HEK293 (cell line): ENCODE measurements around the gene LRRC8C.

ENCODE experiments used
- CTCF ChIA-PET: fragments of 350-600 bp; formaldehyde crosslinking; extraction: SDS; loops from one replicate; lab custom pipeline; 2021; ENCODE audit warnings: antibody characterized with exemption; lab: Yijun Ruan, JAX
- POLR2A ChIA-PET: fragments of 300-600 bp; formaldehyde crosslinking; extraction: SDS; loops from one replicate; lab custom pipeline; 2020; ENCODE audit warnings: antibody characterized with exemption, inconsistent platforms; lab: Yijun Ruan, JAX
- H3K27ac ChIP-seq: fragments of 200-500 bp; sonication (Bioruptor generic); 2 replicates; pipeline ENCODE4 v1.5.1; 2014; ENCODE audit warnings: low read depth, low read length, control low read depth, inconsistent platforms; ENCODE audit errors: extremely low read depth
- H3K36me3 ChIP-seq, 2 experiments: fragments of 200-500 bp in 1 of 2; sonication (Bioruptor generic) in 1 of 2; 1 replicate in 1 of 2; 2 replicates in 1 of 2; pipeline ENCODE4 v1.5.1; 2014 to 2017; ENCODE audit warnings: inconsistent platforms in 2 of 2, low read length in 2 of 2; ENCODE audit not compliant: control insufficient read depth in 2 of 2, insufficient read depth in 1 of 2
- H3K4me1 ChIP-seq: fragments of 200-500 bp; sonication (Bioruptor generic); 2 replicates; pipeline ENCODE4 v1.5.1; 2014; ENCODE audit warnings: mild to moderate bottlenecking, low read length, inconsistent platforms; ENCODE audit not compliant: control insufficient read depth, insufficient read depth
- H3K4me3 ChIP-seq: 2 replicates; pipeline ENCODE4 v1.5.1; 2011; ENCODE audit warnings: low read depth, mild to moderate bottlenecking, control low read depth, low read length, moderate library complexity
- H3K9me3 ChIP-seq: fragments of 200-500 bp; sonication (Bioruptor generic); 2 replicates; pipeline ENCODE4 v1.5.1; 2014; ENCODE audit warnings: low read depth, low read length, inconsistent platforms; ENCODE audit not compliant: control insufficient read depth, insufficient read depth
- BCL11A ChIP-seq: fragments of 450-650 bp; formaldehyde crosslinking; IDR thresholded peaks from 2 replicates; pipeline ENCODE4 v1.5.1; 2016; ENCODE audit warnings: low read depth, missing biosample characterization, missing genetic modification characterization
- BCL11B ChIP-seq: fragments of 450-650 bp; formaldehyde crosslinking; IDR thresholded peaks from 2 replicates; pipeline ENCODE4 v1.5.1; 2016; ENCODE audit warnings: low read depth, missing biosample characterization, missing genetic modification characterization
- RBAK ChIP-seq: fragments of 450-650 bp; formaldehyde crosslinking; IDR thresholded peaks from 2 replicates; pipeline ENCODE4 v1.5.1; 2016; ENCODE audit warnings: missing biosample characterization, missing genetic modification characterization
- ZBTB17 ChIP-seq: fragments of 450-650 bp; formaldehyde crosslinking; IDR thresholded peaks from 2 replicates; pipeline ENCODE4 v1.5.1; 2016; ENCODE audit warnings: missing biosample characterization, missing genetic modification characterization
- ZNF114 ChIP-seq: fragments of 450-650 bp; formaldehyde crosslinking; IDR thresholded peaks from 2 replicates; pipeline ENCODE4 v1.5.0; 2017; ENCODE audit warnings: missing biosample characterization, missing genetic modification characterization
- ZNF214 ChIP-seq: fragments of 450-650 bp; formaldehyde crosslinking; IDR thresholded peaks from 2 replicates; pipeline ENCODE4 v1.5.1; 2017; ENCODE audit warnings: missing biosample characterization, mild to moderate bottlenecking, missing genetic modification characterization, borderline replicate concordance
- ZNF24 ChIP-seq: fragments of 450-650 bp; formaldehyde crosslinking; IDR thresholded peaks from 2 replicates; pipeline ENCODE4 v1.5.1; 2016; ENCODE audit warnings: missing biosample characterization, missing genetic modification characterization
- ZNF529 ChIP-seq: fragments of 450-650 bp; formaldehyde crosslinking; IDR thresholded peaks from 2 replicates; pipeline ENCODE4 v1.5.1; 2017; ENCODE audit warnings: missing genetic modification characterization, missing biosample characterization; ENCODE audit not compliant: insufficient replicate concordance
- ZNF548 ChIP-seq: fragments of 450-650 bp; formaldehyde crosslinking; IDR thresholded peaks from 2 replicates; pipeline ENCODE4 v1.5.1; 2016; ENCODE audit warnings: missing biosample characterization, missing genetic modification characterization
- ZNF549 ChIP-seq: fragments of 450-650 bp; IDR thresholded peaks from 2 replicates; pipeline ENCODE4 v1.5.1; 2018; ENCODE audit warnings: missing biosample characterization, missing genetic modification characterization, mild to moderate bottlenecking, inconsistent platforms, moderate library complexity
- ZNF664 ChIP-seq: fragments of 450-650 bp; formaldehyde crosslinking; IDR thresholded peaks from 2 replicates; pipeline ENCODE4 v1.5.1; 2016; ENCODE audit warnings: missing biosample characterization, missing genetic modification characterization
- ZNF701 ChIP-seq: fragments of 450-650 bp; formaldehyde crosslinking; IDR thresholded peaks from 2 replicates; pipeline ENCODE4 v1.5.1; 2016; ENCODE audit warnings: missing biosample characterization, missing genetic modification characterization
- ZNF768 ChIP-seq: fragments of 450-650 bp; formaldehyde crosslinking; IDR thresholded peaks from 2 replicates; pipeline ENCODE4 v1.5.1; 2018; ENCODE audit warnings: missing biosample characterization, mild to moderate bottlenecking, missing genetic modification characterization
- ZNF830 ChIP-seq: fragments of 450-650 bp; IDR thresholded peaks from 2 replicates; pipeline ENCODE4 v1.5.0; 2018; ENCODE audit warnings: missing biosample characterization, missing genetic modification characterization, low read depth, mild to moderate bottlenecking, moderate library complexity
- ZSCAN16 ChIP-seq: fragments of 450-650 bp; formaldehyde crosslinking; IDR thresholded peaks from 2 replicates; pipeline ENCODE4 v1.5.1; 2016; ENCODE audit warnings: missing biosample characterization, missing genetic modification characterization
- TF ChIP-seq, protein P1 (sequence below): fragments of 450-650 bp; formaldehyde crosslinking; conservative IDR thresholded peaks from 2 replicates; pipeline ENCODE4 v1.5.1; 2016; ENCODE audit warnings: low read depth, missing biosample characterization, missing genetic modification characterization
- TF ChIP-seq, protein P2 (sequence below): fragments of 450-650 bp; formaldehyde crosslinking; IDR thresholded peaks from 2 replicates; pipeline ENCODE4 v1.5.1; 2016; ENCODE audit warnings: missing biosample characterization, missing genetic modification characterization, borderline replicate concordance
- TF ChIP-seq, protein P3 (sequence below): fragments of 450-650 bp; formaldehyde crosslinking; IDR thresholded peaks from 2 replicates; pipeline ENCODE4 v1.5.1; 2016; ENCODE audit warnings: missing biosample characterization, missing genetic modification characterization, low read depth
- TF ChIP-seq, protein P4 (sequence below): fragments of 450-650 bp; formaldehyde crosslinking; IDR thresholded peaks from 2 replicates; pipeline ENCODE4 v1.5.1; 2016; ENCODE audit warnings: missing biosample characterization, missing genetic modification characterization
- TF ChIP-seq, protein P5 (sequence below): fragments of 450-650 bp; formaldehyde crosslinking; IDR thresholded peaks from 2 replicates; pipeline ENCODE4 v1.5.0; 2017; ENCODE audit warnings: missing biosample characterization, missing genetic modification characterization, borderline replicate concordance

The LRRC8C gene

DNA sequence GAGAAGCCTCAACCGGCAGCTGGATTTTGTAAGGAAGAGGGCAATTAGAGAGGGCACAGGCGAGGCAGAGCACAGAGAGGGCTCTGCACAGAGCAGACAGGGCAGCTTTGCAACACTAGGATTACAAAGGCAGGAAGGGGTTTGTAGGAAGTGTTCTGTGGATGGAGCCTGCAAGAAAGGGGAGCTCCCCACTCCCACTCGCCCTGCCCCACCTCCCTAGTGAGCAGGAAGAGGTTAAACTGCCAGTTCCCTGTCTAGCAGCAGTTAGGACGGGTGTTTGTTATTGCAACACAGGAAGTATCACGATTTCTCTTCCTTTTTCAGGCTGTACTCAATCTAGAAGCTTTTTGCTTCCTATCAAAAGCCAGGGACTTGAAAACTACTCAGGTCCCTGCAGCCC, 124.6 kb downstream of the LRRC8C start:
- H3K4me3 ChIP-seq = no peak overlapping the region
- H3K27ac ChIP-seq = no peak overlapping the region
- TF ChIP-seq, protein P1, sequence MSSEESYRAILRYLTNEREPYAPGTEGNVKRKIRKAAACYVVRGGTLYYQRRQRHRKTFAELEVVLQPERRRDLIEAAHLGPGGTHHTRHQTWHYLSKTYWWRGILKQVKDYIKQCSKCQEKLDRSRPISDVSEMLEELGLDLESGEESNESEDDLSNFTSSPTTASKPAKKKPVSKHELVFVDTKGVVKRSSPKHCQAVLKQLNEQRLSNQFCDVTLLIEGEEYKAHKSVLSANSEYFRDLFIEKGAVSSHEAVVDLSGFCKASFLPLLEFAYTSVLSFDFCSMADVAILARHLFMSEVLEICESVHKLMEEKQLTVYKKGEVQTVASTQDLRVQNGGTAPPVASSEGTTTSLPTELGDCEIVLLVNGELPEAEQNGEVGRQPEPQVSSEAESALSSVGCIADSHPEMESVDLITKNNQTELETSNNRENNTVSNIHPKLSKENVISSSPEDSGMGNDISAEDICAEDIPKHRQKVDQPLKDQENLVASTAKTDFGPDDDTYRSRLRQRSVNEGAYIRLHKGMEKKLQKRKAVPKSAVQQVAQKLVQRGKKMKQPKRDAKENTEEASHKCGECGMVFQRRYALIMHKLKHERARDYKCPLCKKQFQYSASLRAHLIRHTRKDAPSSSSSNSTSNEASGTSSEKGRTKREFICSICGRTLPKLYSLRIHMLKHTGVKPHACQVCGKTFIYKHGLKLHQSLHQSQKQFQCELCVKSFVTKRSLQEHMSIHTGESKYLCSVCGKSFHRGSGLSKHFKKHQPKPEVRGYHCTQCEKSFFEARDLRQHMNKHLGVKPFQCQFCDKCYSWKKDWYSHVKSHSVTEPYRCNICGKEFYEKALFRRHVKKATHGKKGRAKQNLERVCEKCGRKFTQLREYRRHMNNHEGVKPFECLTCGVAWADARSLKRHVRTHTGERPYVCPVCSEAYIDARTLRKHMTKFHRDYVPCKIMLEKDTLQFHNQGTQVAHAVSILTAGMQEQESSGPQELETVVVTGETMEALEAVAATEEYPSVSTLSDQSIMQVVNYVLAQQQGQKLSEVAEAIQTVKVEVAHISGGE = 0 out of 2 replicates have a peak, but pooled peaks have one; percentile 25
- no peak for TF ChIP-seq ZNF549 (tag by site-specific recombination)
- 0 out of 2 replicates have a peak, but pooled peaks have one; percentile 20 for TF ChIP-seq ZBTB17 (tag by site-specific recombination)
- no peak for TF ChIP-seq ZNF701 (tag by site-specific recombination)
- ChIA-PET POLR2A (no interaction called here), CTCF (no interaction called here)
- H3K36me3 ChIP-seq = no peaks in the 10 kb centered on the region
- H3K4me1 ChIP-seq = no peaks in the 10 kb centered on the region
- no peaks in the 10 kb centered on the region for H3K9me3 ChIP-seq

DNA sequence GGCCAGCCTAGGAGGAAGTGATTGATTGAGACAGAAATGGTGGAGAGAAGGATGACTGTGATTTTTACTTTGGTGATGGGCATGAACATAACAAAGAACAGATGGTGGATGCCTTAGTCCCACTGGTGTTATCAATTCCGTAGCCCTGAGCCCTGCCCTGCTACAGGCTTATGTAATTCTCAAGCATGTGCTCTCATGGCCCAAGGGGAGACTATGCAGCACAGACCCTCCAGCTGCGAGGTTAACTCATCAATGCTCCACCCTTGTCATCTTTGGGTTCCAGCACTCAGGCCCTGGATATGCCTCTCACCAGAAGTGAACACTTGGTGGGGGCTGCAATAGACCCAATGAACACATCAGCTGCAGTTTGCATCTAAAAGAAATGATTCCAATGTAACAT, 125.2 kb downstream of the LRRC8C start:
- TF ChIP-seq ZNF529 (no peak), BCL11A (tag by site-specific recombination) (no peak), ZNF768 (tag by site-specific recombination) (no peak), ZNF114 (tag by site-specific recombination) (no peak), ZNF830 (tag by site-specific recombination) (no peak), ZNF548 (tag by site-specific recombination) (no peak), ZSCAN16 (no peak), ZNF664 (no peak), ZNF24 (tag by site-specific recombination) (no peak), BCL11B (no peak), RBAK (tag by site-specific recombination) (no peak), ZNF214 (tag by site-specific recombination) (no peak)
- TF ChIP-seq, protein P2, sequence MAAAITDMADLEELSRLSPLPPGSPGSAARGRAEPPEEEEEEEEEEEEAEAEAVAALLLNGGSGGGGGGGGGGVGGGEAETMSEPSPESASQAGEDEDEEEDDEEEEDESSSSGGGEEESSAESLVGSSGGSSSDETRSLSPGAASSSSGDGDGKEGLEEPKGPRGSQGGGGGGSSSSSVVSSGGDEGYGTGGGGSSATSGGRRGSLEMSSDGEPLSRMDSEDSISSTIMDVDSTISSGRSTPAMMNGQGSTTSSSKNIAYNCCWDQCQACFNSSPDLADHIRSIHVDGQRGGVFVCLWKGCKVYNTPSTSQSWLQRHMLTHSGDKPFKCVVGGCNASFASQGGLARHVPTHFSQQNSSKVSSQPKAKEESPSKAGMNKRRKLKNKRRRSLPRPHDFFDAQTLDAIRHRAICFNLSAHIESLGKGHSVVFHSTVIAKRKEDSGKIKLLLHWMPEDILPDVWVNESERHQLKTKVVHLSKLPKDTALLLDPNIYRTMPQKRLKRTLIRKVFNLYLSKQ (tag by site-specific recombination) = no peak
- TF ChIP-seq, protein P3, sequence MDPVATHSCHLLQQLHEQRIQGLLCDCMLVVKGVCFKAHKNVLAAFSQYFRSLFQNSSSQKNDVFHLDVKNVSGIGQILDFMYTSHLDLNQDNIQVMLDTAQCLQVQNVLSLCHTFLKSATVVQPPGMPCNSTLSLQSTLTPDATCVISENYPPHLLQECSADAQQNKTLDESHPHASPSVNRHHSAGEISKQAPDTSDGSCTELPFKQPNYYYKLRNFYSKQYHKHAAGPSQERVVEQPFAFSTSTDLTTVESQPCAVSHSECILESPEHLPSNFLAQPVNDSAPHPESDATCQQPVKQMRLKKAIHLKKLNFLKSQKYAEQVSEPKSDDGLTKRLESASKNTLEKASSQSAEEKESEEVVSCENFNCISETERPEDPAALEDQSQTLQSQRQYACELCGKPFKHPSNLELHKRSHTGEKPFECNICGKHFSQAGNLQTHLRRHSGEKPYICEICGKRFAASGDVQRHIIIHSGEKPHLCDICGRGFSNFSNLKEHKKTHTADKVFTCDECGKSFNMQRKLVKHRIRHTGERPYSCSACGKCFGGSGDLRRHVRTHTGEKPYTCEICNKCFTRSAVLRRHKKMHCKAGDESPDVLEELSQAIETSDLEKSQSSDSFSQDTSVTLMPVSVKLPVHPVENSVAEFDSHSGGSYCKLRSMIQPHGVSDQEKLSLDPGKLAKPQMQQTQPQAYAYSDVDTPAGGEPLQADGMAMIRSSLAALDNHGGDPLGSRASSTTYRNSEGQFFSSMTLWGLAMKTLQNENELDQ (tag by site-specific recombination) = no peak
- TF ChIP-seq, protein P4, sequence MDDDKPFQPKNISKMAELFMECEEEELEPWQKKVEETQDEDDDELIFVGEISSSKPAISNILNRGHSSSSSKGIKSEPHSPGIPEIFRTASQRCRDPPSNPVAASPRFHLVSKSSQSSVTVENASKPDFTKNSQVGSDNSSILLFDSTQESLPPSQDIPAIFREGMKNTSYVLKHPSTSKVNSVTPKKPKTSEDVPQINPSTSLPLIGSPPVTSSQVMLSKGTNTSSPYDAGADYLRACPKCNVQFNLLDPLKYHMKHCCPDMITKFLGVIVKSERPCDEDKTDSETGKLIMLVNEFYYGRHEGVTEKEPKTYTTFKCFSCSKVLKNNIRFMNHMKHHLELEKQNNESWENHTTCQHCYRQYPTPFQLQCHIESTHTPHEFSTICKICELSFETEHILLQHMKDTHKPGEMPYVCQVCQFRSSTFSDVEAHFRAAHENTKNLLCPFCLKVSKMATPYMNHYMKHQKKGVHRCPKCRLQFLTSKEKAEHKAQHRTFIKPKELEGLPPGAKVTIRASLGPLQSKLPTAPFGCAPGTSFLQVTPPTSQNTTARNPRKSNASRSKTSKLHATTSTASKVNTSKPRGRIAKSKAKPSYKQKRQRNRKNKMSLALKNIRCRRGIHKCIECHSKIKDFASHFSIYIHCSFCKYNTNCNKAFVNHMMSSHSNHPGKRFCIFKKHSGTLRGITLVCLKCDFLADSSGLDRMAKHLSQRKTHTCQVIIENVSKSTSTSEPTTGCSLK (tag by site-specific recombination) = no peak
- TF ChIP-seq, protein P5, sequence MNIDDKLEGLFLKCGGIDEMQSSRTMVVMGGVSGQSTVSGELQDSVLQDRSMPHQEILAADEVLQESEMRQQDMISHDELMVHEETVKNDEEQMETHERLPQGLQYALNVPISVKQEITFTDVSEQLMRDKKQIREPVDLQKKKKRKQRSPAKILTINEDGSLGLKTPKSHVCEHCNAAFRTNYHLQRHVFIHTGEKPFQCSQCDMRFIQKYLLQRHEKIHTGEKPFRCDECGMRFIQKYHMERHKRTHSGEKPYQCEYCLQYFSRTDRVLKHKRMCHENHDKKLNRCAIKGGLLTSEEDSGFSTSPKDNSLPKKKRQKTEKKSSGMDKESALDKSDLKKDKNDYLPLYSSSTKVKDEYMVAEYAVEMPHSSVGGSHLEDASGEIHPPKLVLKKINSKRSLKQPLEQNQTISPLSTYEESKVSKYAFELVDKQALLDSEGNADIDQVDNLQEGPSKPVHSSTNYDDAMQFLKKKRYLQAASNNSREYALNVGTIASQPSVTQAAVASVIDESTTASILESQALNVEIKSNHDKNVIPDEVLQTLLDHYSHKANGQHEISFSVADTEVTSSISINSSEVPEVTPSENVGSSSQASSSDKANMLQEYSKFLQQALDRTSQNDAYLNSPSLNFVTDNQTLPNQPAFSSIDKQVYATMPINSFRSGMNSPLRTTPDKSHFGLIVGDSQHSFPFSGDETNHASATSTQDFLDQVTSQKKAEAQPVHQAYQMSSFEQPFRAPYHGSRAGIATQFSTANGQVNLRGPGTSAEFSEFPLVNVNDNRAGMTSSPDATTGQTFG (tag by site-specific recombination) = no peak
- TF ChIP-seq, all 188 proteins: peak for 0
- H3K27ac ChIP-seq = no peak overlapping the region
- ChIA-PET CTCF (no interaction called here), POLR2A (no interaction called here)
- no peaks in the 10 kb centered on the region for H3K4me1 ChIP-seq
- H3K36me3 ChIP-seq = no peaks in the 10 kb centered on the region
- H3K9me3 ChIP-seq = no peaks in the 10 kb centered on the region
- H3K4me3 ChIP-seq = no peak overlapping the region
